LNCAP (cell line): Measurements from ENCODE around the gene SLC27A3.

ENCODE experiments used
- CTCF ChIP-seq: fragments of 450-650 bp; IDR thresholded peaks from 2 replicates; pipeline ENCODE4 v1.5.1; 2017; ENCODE audit warnings: mild to moderate bottlenecking

SLC27A3 gene

GRCh38 chr1:153818876-153819275 lies 43.7 kb downstream of the SLC27A3 start:
- no peak for TF ChIP-seq CTCF

GRCh38 chr1:153827168-153827964 lies 52.2 kb downstream of the SLC27A3 start:
- no peak for TF ChIP-seq CTCF
